ENCODE data around the gene TEKT2.

The TEKT2 gene

DNA sequence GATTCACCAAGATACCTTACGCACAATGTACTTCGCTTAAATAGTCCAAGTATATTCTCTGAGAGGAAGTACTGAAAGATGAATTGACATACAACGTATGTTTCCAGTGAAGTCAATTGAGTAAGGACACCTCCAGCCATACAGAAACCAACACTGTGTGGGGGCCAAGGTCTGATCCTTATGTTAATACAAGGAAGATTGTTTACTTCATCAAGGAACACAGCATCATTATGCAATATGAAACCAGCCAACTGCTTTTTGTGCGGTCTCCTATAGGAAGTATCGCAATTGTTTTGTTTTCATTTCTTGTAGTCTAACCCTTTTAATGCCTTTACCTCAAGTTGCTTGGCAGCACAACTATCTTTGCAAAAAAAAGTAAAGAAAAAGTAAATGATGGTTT, 28.2 kb upstream of the TEKT2 start:
- no peaks in the 10 kb centered on the region for H3K27me3 ChIP-seq (ENCODE audit: low read length)
- H3K9me2 ChIP-seq (replicated peaks; ENCODE audit: insufficient read depth, low read length), result no peaks in the 10 kb centered on the region
- H3K36me3 ChIP-seq (ENCODE audit: low read length), result no peaks in the 10 kb centered on the region; the same call in 1 of the 2 replicates
- H4K20me1 ChIP-seq (ENCODE audit: low read depth, low read length), result no peaks in the 10 kb centered on the region
- no peaks in the 10 kb centered on the region for H3K79me2 ChIP-seq (ENCODE audit: insufficient read depth, low read length)
- no peak overlapping the region for H3K4me2 ChIP-seq (ENCODE audit: low read depth, low read length, poor library complexity, severe bottlenecking)
- H3F3A ChIP-seq (ENCODE audit: insufficient read depth), result 0 out of 2 replicates have a peak, but pooled peaks cover 3% of the 10 kb centered on the region
- H2AFZ ChIP-seq (ENCODE audit: low read depth, low read length, severe bottlenecking), result no peak overlapping the region
- no peak overlapping the region for H3K27ac ChIP-seq (ENCODE audit: low read depth, low read length)
- H3K9ac ChIP-seq (ENCODE audit: low read length), result no peak overlapping the region
- no peaks in the 10 kb centered on the region for H3K9me3 ChIP-seq (ENCODE audit: insufficient read depth, low read length)
- TF ChIP-seq, protein P1, sequence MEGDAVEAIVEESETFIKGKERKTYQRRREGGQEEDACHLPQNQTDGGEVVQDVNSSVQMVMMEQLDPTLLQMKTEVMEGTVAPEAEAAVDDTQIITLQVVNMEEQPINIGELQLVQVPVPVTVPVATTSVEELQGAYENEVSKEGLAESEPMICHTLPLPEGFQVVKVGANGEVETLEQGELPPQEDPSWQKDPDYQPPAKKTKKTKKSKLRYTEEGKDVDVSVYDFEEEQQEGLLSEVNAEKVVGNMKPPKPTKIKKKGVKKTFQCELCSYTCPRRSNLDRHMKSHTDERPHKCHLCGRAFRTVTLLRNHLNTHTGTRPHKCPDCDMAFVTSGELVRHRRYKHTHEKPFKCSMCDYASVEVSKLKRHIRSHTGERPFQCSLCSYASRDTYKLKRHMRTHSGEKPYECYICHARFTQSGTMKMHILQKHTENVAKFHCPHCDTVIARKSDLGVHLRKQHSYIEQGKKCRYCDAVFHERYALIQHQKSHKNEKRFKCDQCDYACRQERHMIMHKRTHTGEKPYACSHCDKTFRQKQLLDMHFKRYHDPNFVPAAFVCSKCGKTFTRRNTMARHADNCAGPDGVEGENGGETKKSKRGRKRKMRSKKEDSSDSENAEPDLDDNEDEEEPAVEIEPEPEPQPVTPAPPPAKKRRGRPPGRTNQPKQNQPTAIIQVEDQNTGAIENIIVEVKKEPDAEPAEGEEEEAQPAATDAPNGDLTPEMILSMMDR (IDR thresholded peaks at IDR 0.05; ENCODE audit: insufficient read depth, low read length, poor library complexity, severe bottlenecking), result no peak
- no peak for TF ChIP-seq EZH2phosphoT487 (conservative IDR thresholded peaks at IDR 0.05; ENCODE audit: low read length)
- no peak overlapping the region for H3K4me3 ChIP-seq (ENCODE audit: insufficient read depth, low read length, poor library complexity, severe bottlenecking)

DNA sequence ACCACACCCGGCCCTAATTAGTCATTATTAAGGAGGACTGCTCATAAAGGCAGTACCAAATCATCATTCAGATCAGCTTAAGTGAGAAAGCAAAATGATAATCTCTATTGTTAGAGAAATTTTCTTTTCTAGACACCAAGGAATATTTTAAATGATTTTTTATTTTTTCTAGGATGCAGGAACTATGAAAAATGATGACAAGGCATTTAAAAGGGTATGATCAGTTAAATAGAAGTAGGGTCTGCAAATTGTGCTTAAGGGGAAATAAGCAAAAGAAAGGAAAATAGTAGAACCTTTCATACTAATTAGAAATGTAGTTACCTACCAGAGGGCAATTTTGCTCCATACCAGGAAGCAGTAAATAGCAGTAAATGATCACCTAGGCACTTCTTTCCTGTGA, 21.6 kb upstream of the TEKT2 start:
- Histone ChIP-seq H3K4me3 (ENCODE audit: insufficient read depth, low read length, poor library complexity, severe bottlenecking) (no peak overlapping the region), H3K9me2 (replicated peaks; ENCODE audit: insufficient read depth, low read length) (no peaks in the 10 kb centered on the region), H3K4me2 (ENCODE audit: low read depth, low read length, poor library complexity, severe bottlenecking) (no peak overlapping the region), H3K27me3 (ENCODE audit: low read length) (no peaks in the 10 kb centered on the region), H3K9ac (ENCODE audit: low read length) (no peak overlapping the region), H3K27ac (ENCODE audit: low read depth, low read length) (no peak overlapping the region), H3K36me3 (ENCODE audit: low read length) (no peaks in the 10 kb centered on the region; the same call in 1 of the 2 replicates), H3F3A (ENCODE audit: insufficient read depth) (peaks cover 2% of the 10 kb centered on the region; the same call in 1 of the 2 replicates), H4K20me1 (ENCODE audit: low read depth, low read length) (no peaks in the 10 kb centered on the region), H3K79me2 (ENCODE audit: insufficient read depth, low read length) (no peaks in the 10 kb centered on the region), H3K9me3 (ENCODE audit: insufficient read depth, low read length) (no peaks in the 10 kb centered on the region), H2AFZ (ENCODE audit: low read depth, low read length, severe bottlenecking) (no peak overlapping the region)
- TF ChIP-seq, protein P1 (IDR thresholded peaks at IDR 0.05; ENCODE audit: insufficient read depth, low read length, poor library complexity, severe bottlenecking), result no peak
- no peak for TF ChIP-seq EZH2phosphoT487 (conservative IDR thresholded peaks at IDR 0.05; ENCODE audit: low read length)

DNA sequence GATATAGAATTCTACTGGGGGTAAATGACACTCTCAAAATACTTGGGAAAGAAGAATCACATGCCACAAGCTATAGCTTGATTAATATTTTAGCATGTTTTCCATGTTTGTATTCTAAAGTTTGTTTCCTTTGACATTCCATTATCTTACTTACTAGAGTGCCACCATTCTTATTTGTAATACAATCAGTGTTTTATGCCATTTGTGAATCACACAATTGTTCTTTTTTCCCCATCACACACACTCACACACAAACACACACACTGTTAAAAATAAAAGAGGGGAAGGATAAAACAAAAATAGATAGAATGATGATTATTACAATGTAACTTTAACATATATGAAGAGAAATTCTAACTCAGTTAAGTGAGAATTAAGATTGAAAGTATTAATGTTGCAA, 16.0 kb upstream of the TEKT2 start:
- H3K27me3 ChIP-seq (ENCODE audit: low read length), result no peaks in the 10 kb centered on the region
- no peaks in the 10 kb centered on the region for H4K20me1 ChIP-seq (ENCODE audit: low read depth, low read length)
- H3K27ac ChIP-seq (ENCODE audit: low read depth, low read length), result no peak overlapping the region
- no peaks in the 10 kb centered on the region for H3K9me2 ChIP-seq (replicated peaks; ENCODE audit: insufficient read depth, low read length)
- no peak overlapping the region for H2AFZ ChIP-seq (ENCODE audit: low read depth, low read length, severe bottlenecking)
- H3K36me3 ChIP-seq (ENCODE audit: low read length), result no peaks in the 10 kb centered on the region
- H3K9me3 ChIP-seq (ENCODE audit: insufficient read depth, low read length), result no peaks in the 10 kb centered on the region
- H3K79me2 ChIP-seq (ENCODE audit: insufficient read depth, low read length), result no peaks in the 10 kb centered on the region
- no peaks in the 10 kb centered on the region for H3F3A ChIP-seq (ENCODE audit: insufficient read depth)
- H3K4me2 ChIP-seq (ENCODE audit: low read depth, low read length, poor library complexity, severe bottlenecking), result no peak overlapping the region
- H3K9ac ChIP-seq (ENCODE audit: low read length), result no peak overlapping the region
- TF ChIP-seq, protein P1 (IDR thresholded peaks at IDR 0.05; ENCODE audit: insufficient read depth, low read length, poor library complexity, severe bottlenecking), result no peak
- TF ChIP-seq EZH2phosphoT487 (conservative IDR thresholded peaks at IDR 0.05; ENCODE audit: low read length), result no peak
- H3K4me3 ChIP-seq (ENCODE audit: insufficient read depth, low read length, poor library complexity, severe bottlenecking), result no peak overlapping the region

Data from SU-DHL-6 (cell line).